ENCODE results near the gene PBXIP1.

The PBXIP1 gene

DNA sequence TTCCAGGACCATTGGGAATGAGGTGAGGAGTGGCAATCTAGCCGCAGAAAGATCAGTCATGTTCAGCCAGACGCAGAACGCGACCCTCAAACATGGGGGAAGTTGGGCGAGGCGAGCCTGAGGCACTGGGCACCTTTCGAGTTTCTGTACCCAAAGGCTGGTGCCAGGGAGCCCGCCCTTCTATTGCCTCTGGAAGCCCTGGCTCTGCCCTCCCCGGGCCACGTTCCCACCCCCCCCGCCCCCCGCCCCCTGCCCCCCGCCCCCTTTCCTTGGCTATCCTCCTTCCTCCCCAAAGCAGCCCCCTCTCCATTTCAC lies 44.5 kb upstream of the PBXIP1 start:
- Mint-ChIP-seq H3K4me3 (peak overlapping the region; percentile 88 to 97 (median 95)), H3K27me3 (ENCODE audit: low read depth) (no peaks in the 10 kb centered on the region), H3K4me1 (peaks cover 29% of the 10 kb centered on the region), H3K27ac (peak overlapping the region; percentile 98 to 99 (median 98)), H3K36me3 (ENCODE audit: low read depth) (no peaks in the 10 kb centered on the region), H3K9me3 (no peaks in the 10 kb centered on the region)
- TF ChIP-seq CTCF (IDR thresholded peaks at IDR 0.05; ENCODE audit: unreplicated experiment in 3 of 3) = no peak

- no peaks in the 10 kb centered on the region for H3K9me3 Mint-ChIP-seq
- peak overlapping the region; percentile 88 to 97 (median 95) for H3K4me3 Mint-ChIP-seq
- no peaks in the 10 kb centered on the region for H3K27me3 Mint-ChIP-seq (ENCODE audit: low read depth)
Measured at GRCh38 chr1:154999571-155000410, 43.9 kb upstream of the PBXIP1 start.

GRCh38 chr1:154998818-154999570 lies 43.1 kb upstream of the PBXIP1 start:
- TF ChIP-seq CTCF (IDR thresholded peaks at IDR 0.05; ENCODE audit: unreplicated experiment in 3 of 3) = peak; percentile 79 to 84 (median 80)
- Mint-ChIP-seq H3K27ac (peak overlapping the region; percentile 87 to 98 (median 93)), H3K4me1 (peaks cover 24% of the 10 kb centered on the region), H3K36me3 (ENCODE audit: low read depth) (no peaks in the 10 kb centered on the region), H3K27me3 (ENCODE audit: low read depth) (no peaks in the 10 kb centered on the region), H3K4me3 (peak overlapping the region; percentile 83 to 88 (median 85)), H3K9me3 (no peaks in the 10 kb centered on the region)

More at GRCh38 chr1:154999571-155000410, 43.9 kb upstream of the PBXIP1 start:
- H3K4me1 Mint-ChIP-seq = peaks cover 29% of the 10 kb centered on the region
- no peaks in the 10 kb centered on the region for H3K36me3 Mint-ChIP-seq (ENCODE audit: low read depth)
- no peak for TF ChIP-seq CTCF (IDR thresholded peaks at IDR 0.05; ENCODE audit: unreplicated experiment in 3 of 3)
- peak overlapping the region; percentile 98 to 99 (median 98) for H3K27ac Mint-ChIP-seq

- no peaks in the 10 kb centered on the region for H3K27me3 Mint-ChIP-seq (ENCODE audit: low read depth)
- H3K4me3 Mint-ChIP-seq = peak overlapping the region; percentile 50 to 72 (median 59)
- no peak for TF ChIP-seq CTCF (IDR thresholded peaks at IDR 0.05; ENCODE audit: unreplicated experiment in 3 of 3)
- no peaks in the 10 kb centered on the region for H3K36me3 Mint-ChIP-seq (ENCODE audit: low read depth)
- no peaks in the 10 kb centered on the region for H3K9me3 Mint-ChIP-seq
- H3K4me1 Mint-ChIP-seq = peaks cover 24% of the 10 kb centered on the region
- H3K27ac Mint-ChIP-seq = peak overlapping the region in 1 of 3 experiments; percentile 53
Measured at GRCh38 chr1:154998201-154998780, 42.4 kb upstream of the PBXIP1 start.

- TF ChIP-seq CTCF (IDR thresholded peaks at IDR 0.05; ENCODE audit: unreplicated experiment in 3 of 3) = no peak
- H3K27ac Mint-ChIP-seq = peak overlapping the region; percentile 29 to 74 (median 53)
- H3K4me1 Mint-ChIP-seq = peaks cover 24% of the 10 kb centered on the region
- no peaks in the 10 kb centered on the region for H3K36me3 Mint-ChIP-seq (ENCODE audit: low read depth)
- H3K9me3 Mint-ChIP-seq = no peaks in the 10 kb centered on the region
- peak overlapping the region; percentile 51 to 68 (median 61) for H3K4me3 Mint-ChIP-seq
- H3K27me3 Mint-ChIP-seq (ENCODE audit: low read depth) = no peaks in the 10 kb centered on the region
Measured at GRCh38 chr1:154996966-154997701, 41.2 kb upstream of the PBXIP1 start.
